Measurements from ENCODE around the gene ALOXE3. TPM values are rescaled to one million over a fixed set of nuclear protein-coding genes. Genes with fewer than 3 reads are reported as not detected.
A peak's percentile ranks its signal among the peaks of the same experiment; 100 is the strongest.
"Not testable (repeated sequence)": the region's sequence is repeated elsewhere in the genome, so short reads cannot be mapped to it uniquely, and the experiment has no call there.

Gene ALOXE3
- total RNA-seq, 1 experiment from 2014 or later = 0.13 TPM

- Mint-ChIP-seq H3K9me3 (no peaks in the 10 kb centered on the region), H3K27ac (no peak overlapping the region), H3K4me3 (peak overlapping the region; percentile 46 to 61), H3K36me3 (ENCODE audit: insufficient read depth in 1 of 3, low read depth in 3 of 3) (no peaks in the 10 kb centered on the region), H3K4me1 (peaks cover 44 to 48% of the 10 kb centered on the region in 2 experiments), H3K27me3 (ENCODE audit: low read depth) (peaks cover 79% of the 10 kb centered on the region)
- Histone ChIP-seq H3K9ac (ENCODE audit: extremely low read depth, insufficient read length, low read length) (no peak overlapping the region), H3K79me2 (ENCODE audit: insufficient read depth, low read length) (no peaks in the 10 kb centered on the region), H2AFZ (ENCODE audit: low read length) (no peak overlapping the region), H3T11ph (ENCODE audit: low read length) (no peak overlapping the region), H2BK12ac (ENCODE audit: insufficient read length, low read depth, low read length) (no peak overlapping the region), H3K23ac (ENCODE audit: insufficient read length, low read depth, low read length) (no peak overlapping the region), H3K56ac (ENCODE audit: insufficient read length, low read depth, low read length) (no peak overlapping the region), H2BK20ac (ENCODE audit: low read depth, low read length, poor library complexity, severe bottlenecking) (no peak overlapping the region), H4K5ac (ENCODE audit: insufficient read length, low read depth, low read length) (no peak overlapping the region), H2BK120ac (ENCODE audit: low read depth, low read length, poor library complexity, severe bottlenecking) (no peak overlapping the region), H3K4ac (ENCODE audit: low read depth, low read length) (no peak overlapping the region), H3K79me1 (ENCODE audit: insufficient read depth, low read depth, low read length, poor library complexity, severe bottlenecking) (no peaks in the 10 kb centered on the region), H2BK15ac (ENCODE audit: low read depth, low read length) (no peak overlapping the region), H2BK5ac (ENCODE audit: insufficient read length, low read length) (no peak overlapping the region), H4K20me1 (ENCODE audit: control insufficient read depth, insufficient read depth, insufficient read length) (no peaks in the 10 kb centered on the region), H3K23me2 (ENCODE audit: insufficient read length, low read depth, low read length, poor library complexity, severe bottlenecking) (peaks cover 10% of the 10 kb centered on the region), H2AK5ac (ENCODE audit: insufficient read length, low read length) (no peak overlapping the region), H3K4me2 (ENCODE audit: insufficient read depth, insufficient read length, low read length) (peak overlapping the region; percentile 49), H3K18ac (ENCODE audit: insufficient read length, low read depth, low read length) (no peak overlapping the region), H3K27ac (ENCODE audit: insufficient read length, low read depth, low read length) (no peak overlapping the region), H4K8ac (replicated peaks; ENCODE audit: insufficient read length, low read depth, low read length) (no peak overlapping the region), H4K91ac (ENCODE audit: insufficient read length, low read depth, low read length) (no peak overlapping the region), H3K14ac (ENCODE audit: insufficient read depth, low read length) (no peak overlapping the region), H3K27me3 (ENCODE audit: insufficient read depth, low read length) (peaks cover 13% of the 10 kb centered on the region; the same call in 1 of the 2 replicates), H3K4me1 (ENCODE audit: insufficient read depth, low read length) (peaks cover 3% of the 10 kb centered on the region; the same call in 1 of the 2 replicates), H3K9me3 (ENCODE audit: control insufficient read depth, low read depth, low read length) (no peaks in the 10 kb centered on the region)
- DNase-seq = no peak
- no CpG with 5 or more reads among the region's 8 CpGs for WGBS (ENCODE audit: extremely low coverage, insufficient read length, low lambda C conversion rate)
- no peak for TF ChIP-seq CTCF (conservative IDR thresholded peaks at IDR 0.05)
These were observed 55.9 kb downstream of the ALOXE3 start for GRCh38 chr17:8062435-8062806.

- H3K4me3 Mint-ChIP-seq = peak overlapping the region; percentile 46 to 61
These were observed 56.5 kb downstream of the ALOXE3 start for GRCh38 chr17:8061851-8062250.

More at GRCh38 chr17:8061851-8062250, 56.5 kb downstream of the ALOXE3 start:
- Histone ChIP-seq H3K4me2 (ENCODE audit: insufficient read depth, insufficient read length, low read length) (peak overlapping the region; percentile 49), H3K27me3 (ENCODE audit: insufficient read depth, low read length) (peaks cover 13% of the 10 kb centered on the region; the same call in 1 of the 2 replicates)
- not testable (repeated sequence) for H2BK12ac ChIP-seq (ENCODE audit: insufficient read length, low read depth, low read length); H4K8ac ChIP-seq (replicated peaks; ENCODE audit: insufficient read length, low read depth, low read length); H2AK5ac ChIP-seq (ENCODE audit: insufficient read length, low read length); H2BK120ac ChIP-seq (ENCODE audit: low read depth, low read length, poor library complexity, severe bottlenecking); H2BK15ac ChIP-seq (ENCODE audit: low read depth, low read length); H2BK20ac ChIP-seq (ENCODE audit: low read depth, low read length, poor library complexity, severe bottlenecking); H3K9ac ChIP-seq (ENCODE audit: extremely low read depth, insufficient read length, low read length); H3K27ac ChIP-seq (ENCODE audit: insufficient read length, low read depth, low read length); H3K79me2 ChIP-seq (ENCODE audit: insufficient read depth, low read length); H4K91ac ChIP-seq (ENCODE audit: insufficient read length, low read depth, low read length); H3K27ac Mint-ChIP-seq; H3K23ac ChIP-seq (ENCODE audit: insufficient read length, low read depth, low read length); DNase-seq; H3K36me3 Mint-ChIP-seq (ENCODE audit: insufficient read depth in 1 of 3, low read depth in 3 of 3); H3K79me1 ChIP-seq (ENCODE audit: insufficient read depth, low read depth, low read length, poor library complexity, severe bottlenecking); H3T11ph ChIP-seq (ENCODE audit: low read length); H3K23me2 ChIP-seq (ENCODE audit: insufficient read length, low read depth, low read length, poor library complexity, severe bottlenecking); H2BK5ac ChIP-seq (ENCODE audit: insufficient read length, low read length); H2AFZ ChIP-seq (ENCODE audit: low read length); H3K4me1 ChIP-seq (ENCODE audit: insufficient read depth, low read length); H4K20me1 ChIP-seq (ENCODE audit: control insufficient read depth, insufficient read depth, insufficient read length); H3K18ac ChIP-seq (ENCODE audit: insufficient read length, low read depth, low read length); H3K56ac ChIP-seq (ENCODE audit: insufficient read length, low read depth, low read length); H4K5ac ChIP-seq (ENCODE audit: insufficient read length, low read depth, low read length); H3K4ac ChIP-seq (ENCODE audit: low read depth, low read length); H3K9me3 ChIP-seq (ENCODE audit: control insufficient read depth, low read depth, low read length); H3K9me3 Mint-ChIP-seq; H3K14ac ChIP-seq (ENCODE audit: insufficient read depth, low read length)
- H3K27me3 Mint-ChIP-seq (ENCODE audit: low read depth) = peaks cover 80% of the 10 kb centered on the region
- H3K4me1 Mint-ChIP-seq = peaks cover 43 to 44% of the 10 kb centered on the region in 2 experiments
- no CpG with 5 or more reads among the region's 8 CpGs for WGBS (ENCODE audit: extremely low coverage, insufficient read length, low lambda C conversion rate)

Measured in H9 (cell line).